K562 (cell line): Measurements from ENCODE around the gene BST1. TPM values are rescaled to one million over a fixed set of nuclear protein-coding genes. Genes with fewer than 3 reads are reported as not detected.

ENCODE experiments used
- CCNT2 ChIP-seq: IDR thresholded peaks from 2 replicates; pipeline ENCODE4 v1.6.1; 2011; ENCODE audit warnings: borderline replicate concordance, low read depth, mild to moderate bottlenecking, moderate library complexity, mixed read lengths, low read length; ENCODE audit not compliant: insufficient read length; ENCODE audit errors: extremely low read depth
- CHD7 ChIP-seq: fragments of 200-600 bp; sonication (generic); IDR thresholded peaks from one replicate; pipeline ENCODE4 v1.6.1; 2012; ENCODE audit warnings: mild to moderate bottlenecking, low read depth, low read length, inconsistent platforms
- ETV6 ChIP-seq, 3 experiments: fragments of 150-350 bp in 1 of 3; sonication (generic) in 1 of 3; formaldehyde crosslinking in 1 of 3; IDR thresholded peaks; 2 replicates each; pipeline versions ENCODE4 v1.6.1 to v1.8.0; 2014 to 2022; ENCODE audit warnings: borderline replicate concordance in 2 of 3, low read depth in 2 of 3, antibody characterized with exemption in 1 of 3, low read length in 1 of 3, mild to moderate bottlenecking in 1 of 3, missing genetic modification reagents in 1 of 3
- FOXJ2 ChIP-seq: fragments of 200-800 bp; sonication (Bioruptor generic); IDR thresholded peaks from 2 replicates; pipeline ENCODE4 v1.6.1; 2016; ENCODE audit warnings: missing genetic modification characterization, missing compliant biosample characterization
- KLF1 ChIP-seq: fragments of 450-650 bp; IDR thresholded peaks from 2 replicates; pipeline ENCODE4 v1.6.1; 2016; ENCODE audit warnings: missing genetic modification characterization, missing compliant biosample characterization
- MAFK ChIP-seq: IDR thresholded peaks from 2 replicates; pipeline ENCODE4 v1.6.1; 2011; ENCODE audit warnings: low read length, improper control_type of control experiment
- MLLT1 ChIP-seq, 2 experiments: fragments of 450-650 bp; IDR thresholded peaks; 2 replicates each; pipeline ENCODE4 v1.6.1; 2016
- NONO ChIP-seq, 2 experiments: fragments of 200-400 bp in 1 of 2; fragments of 450-650 bp in 1 of 2; formaldehyde crosslinking in 1 of 2; IDR thresholded peaks; 2 replicates each; pipeline ENCODE4 v1.6.1; 2017; ENCODE audit warnings: low read depth in 2 of 2, mild to moderate bottlenecking in 2 of 2, moderate library complexity in 2 of 2, low read length in 1 of 2
- PHB2 ChIP-seq: fragments of 450-650 bp; IDR thresholded peaks from 2 replicates; pipeline ENCODE4 v1.6.1; 2017; ENCODE audit warnings: low read depth
- RNF2 ChIP-seq: sonication (generic); IDR thresholded peaks from 2 replicates; pipeline ENCODE4 v1.6.1; 2016
- SAP30 ChIP-seq: fragments of 200-600 bp; sonication (generic); IDR thresholded peaks from 2 replicates; pipeline ENCODE4 v1.6.1; 2012; ENCODE audit warnings: borderline replicate concordance, low read depth, mild to moderate bottlenecking, moderate library complexity, low read length, control low read depth, inconsistent platforms; ENCODE audit not compliant: insufficient read depth, poor library complexity, severe bottlenecking
- SMARCA4 ChIP-seq: fragments of 450-650 bp; IDR thresholded peaks from 2 replicates; pipeline ENCODE4 v1.6.1; 2016
- SRSF3 ChIP-seq: fragments of 200-400 bp; formaldehyde crosslinking; IDR thresholded peaks from 2 replicates; pipeline ENCODE4 v1.6.1; 2016; ENCODE audit warnings: mild to moderate bottlenecking, low read length, moderate library complexity; ENCODE audit not compliant: insufficient read depth
- ZNF133 ChIP-seq: fragments of 250-450 bp; sonication (Bioruptor Pico); IDR thresholded peaks from 2 replicates; pipeline ENCODE4 v1.4.0; 2020; ENCODE audit warnings: mild to moderate bottlenecking
- ZNF561 ChIP-seq: fragments of 450-650 bp; formaldehyde crosslinking; conservative IDR thresholded peaks from 2 replicates; pipeline ENCODE4 v1.4.0; 2020; ENCODE audit warnings: mild to moderate bottlenecking, moderate library complexity
- ZNF583 ChIP-seq: fragments of 250-450 bp; sonication (Bioruptor Pico); IDR thresholded peaks from 2 replicates; pipeline ENCODE4 v1.4.0; 2020
- ZNF717 ChIP-seq: fragments of 250-450 bp; sonication (Bioruptor Pico); IDR thresholded peaks from 2 replicates; pipeline ENCODE4 v1.5.0; 2021
- polyA plus RNA-seq, 8 experiments: library from polyadenylated mRNA; depleted of rRNA in 4 of 8; stranded (reverse) in 5 of 8; unstranded in 3 of 8; fragments of >200 nt; fragmentation: Nextera tagmentation in 2 of 8; fragmentation: Illumina TruSeq in 1 of 8; extraction: Ambion mirVana in 2 of 8; extraction: Trizol in 1 of 8; gene quantifications; 2 replicates each; pipeline versions ENCODE4 v1.2.1 to v1.2.3, GENCODE V29; 2011 to 2014; ENCODE audit warnings: inconsistent platforms in 1 of 8, missing spikeins in 1 of 8
- total RNA-seq, 7 experiments: library from RNA; depleted of rRNA in 6 of 7; stranded (reverse); fragments of >200 nt in 6 of 7; fragmentation: Illumina TruSeq in 2 of 7; extraction: Trizol in 2 of 7; gene quantifications; 2 replicates each; pipeline versions ENCODE4 v1.2.1 to v1.2.3, GENCODE V29; 2011 to 2021; ENCODE audit warnings: low replicate concordance in 1 of 7

BST1 gene
- total and polyA plus RNA-seq, 9 of the 15 experiments (the other 6 are each of a cell fraction or from before 2014, with no cell fraction given): 0.04 to 0.38 (median 0.07) TPM; not detected in 6

GRCh38 chr4:15681067-15681371 is 21.8 kb upstream of the BST1 start (continued):
- TF ChIP-seq CHD7 (no peak), MAFK (no peak), KLF1 (tag) (no peak), FOXJ2 (tag) (no peak), ZNF133 (CRISPR knock-in tag) (no peak), SRSF3 (no peak), ZNF561 (CRISPR knock-in tag) (no peak), SAP30 (no peak), PHB2 (no peak), SMARCA4 (0 out of 2 replicates have a peak, but pooled peaks have one; percentile 16), RNF2 (no peak), CCNT2 (peak; percentile 17), ETV6 (IDR thresholded peaks at IDR 0.05; ENCODE audit: borderline replicate concordance in 1 of 2, low read depth in 2 of 2, low read length in 1 of 2) (no peak), ETV6 (CRISPR knock-in tag; IDR thresholded peaks at IDR 0.05; ENCODE audit: borderline replicate concordance) (0 out of 2 replicates have a peak, but pooled peaks have one; percentile 33), NONO (IDR thresholded peaks at IDR 0.05; ENCODE audit: low read depth in 2 of 2, low read length in 1 of 2) (0 out of 4 replicates have a peak, but pooled peaks of 1 of the 2 experiments have one; percentile 14), ZNF717 (CRISPR knock-in tag) (no peak), MLLT1 (IDR thresholded peaks at IDR 0.05) (0 out of 4 replicates have a peak, but pooled peaks have one; percentile 75 to 79), ZNF583 (no peak)
